GM18909 (cell line): ENCODE results near the gene PACS1.
A peak's percentile ranks its signal among the peaks of the same experiment; 100 is the strongest.
"Not testable (repeated sequence)": the region's sequence is repeated elsewhere in the genome, so short reads cannot be mapped to it uniquely, and the experiment has no call there.

Experiments used
- ATAC-seq: cut with Tn5 transposase; IDR thresholded peaks from one replicate; pipeline ENCODE4 v1.9.1; 2021; ENCODE audit warnings: mild to moderate bottlenecking; ENCODE audit not compliant: unreplicated experiment, poor library complexity

The PACS1 gene

DNA sequence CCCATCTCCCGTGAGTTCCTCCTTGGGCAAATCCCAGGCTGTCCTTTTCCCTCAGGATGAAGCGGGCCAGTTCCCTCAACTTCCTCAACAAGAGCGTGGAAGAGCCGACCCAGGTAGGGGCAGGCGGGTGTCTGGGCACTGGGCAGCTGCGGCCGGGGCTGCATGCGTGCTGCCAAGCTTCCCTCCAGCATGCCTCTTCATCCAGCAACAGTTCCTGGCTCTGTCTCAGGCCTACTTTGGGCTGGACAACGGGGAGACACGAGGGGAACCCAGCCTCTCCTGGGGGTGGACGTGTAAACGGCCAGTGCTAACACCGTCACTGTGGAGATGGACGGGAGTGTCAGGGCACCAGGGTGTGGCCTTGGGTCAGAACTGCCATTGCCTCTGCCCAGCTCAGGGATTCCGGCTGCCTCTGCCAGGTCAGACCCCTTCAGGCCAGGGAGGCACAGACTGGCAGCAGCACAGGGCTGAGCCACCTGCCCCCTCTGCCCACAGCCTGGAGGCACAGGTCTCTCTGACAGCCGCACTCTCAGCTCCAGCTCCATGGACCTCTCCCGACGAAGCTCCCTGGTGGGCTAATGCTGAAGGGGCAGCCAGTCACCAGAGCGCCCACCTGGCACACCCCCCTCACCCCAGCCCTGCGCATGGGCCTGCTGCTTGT lies 196.4 kb downstream of the PACS1 start:
- ATAC-seq = no peak

DNA sequence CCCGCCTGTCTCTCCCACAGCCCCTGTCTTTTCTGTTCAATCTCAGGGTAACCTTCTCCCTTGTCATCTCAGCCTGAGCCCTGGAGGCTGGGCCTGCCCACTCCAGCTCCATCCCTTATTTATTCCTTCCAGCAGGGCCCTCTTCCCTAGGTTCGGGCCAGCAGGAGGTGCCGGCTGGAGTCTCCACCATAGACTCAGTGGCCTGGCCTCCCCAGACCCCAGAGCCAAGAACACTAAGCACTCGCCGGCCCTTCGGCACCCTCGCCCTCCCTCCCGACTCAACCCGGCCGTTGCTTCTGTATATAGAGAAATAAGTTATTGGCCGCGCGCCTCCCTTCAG lies 196.9 kb downstream of the PACS1 start:
- no peak for ATAC-seq

GRCh38 chr11:66267379-66268243 lies 197.5 kb downstream of the PACS1 start:
- peak; percentile 54 for ATAC-seq

- ATAC-seq = peak; percentile 81
Measured at GRCh38 chr11:66268244-66268951, 198.3 kb downstream of the PACS1 start, which contains the start of gene RAB1B. Gene RAB1B, plus strand, starts transcription at chr11:66268639. Its CDS starts 41 bp downstream, at chr11:66268680.

DNA sequence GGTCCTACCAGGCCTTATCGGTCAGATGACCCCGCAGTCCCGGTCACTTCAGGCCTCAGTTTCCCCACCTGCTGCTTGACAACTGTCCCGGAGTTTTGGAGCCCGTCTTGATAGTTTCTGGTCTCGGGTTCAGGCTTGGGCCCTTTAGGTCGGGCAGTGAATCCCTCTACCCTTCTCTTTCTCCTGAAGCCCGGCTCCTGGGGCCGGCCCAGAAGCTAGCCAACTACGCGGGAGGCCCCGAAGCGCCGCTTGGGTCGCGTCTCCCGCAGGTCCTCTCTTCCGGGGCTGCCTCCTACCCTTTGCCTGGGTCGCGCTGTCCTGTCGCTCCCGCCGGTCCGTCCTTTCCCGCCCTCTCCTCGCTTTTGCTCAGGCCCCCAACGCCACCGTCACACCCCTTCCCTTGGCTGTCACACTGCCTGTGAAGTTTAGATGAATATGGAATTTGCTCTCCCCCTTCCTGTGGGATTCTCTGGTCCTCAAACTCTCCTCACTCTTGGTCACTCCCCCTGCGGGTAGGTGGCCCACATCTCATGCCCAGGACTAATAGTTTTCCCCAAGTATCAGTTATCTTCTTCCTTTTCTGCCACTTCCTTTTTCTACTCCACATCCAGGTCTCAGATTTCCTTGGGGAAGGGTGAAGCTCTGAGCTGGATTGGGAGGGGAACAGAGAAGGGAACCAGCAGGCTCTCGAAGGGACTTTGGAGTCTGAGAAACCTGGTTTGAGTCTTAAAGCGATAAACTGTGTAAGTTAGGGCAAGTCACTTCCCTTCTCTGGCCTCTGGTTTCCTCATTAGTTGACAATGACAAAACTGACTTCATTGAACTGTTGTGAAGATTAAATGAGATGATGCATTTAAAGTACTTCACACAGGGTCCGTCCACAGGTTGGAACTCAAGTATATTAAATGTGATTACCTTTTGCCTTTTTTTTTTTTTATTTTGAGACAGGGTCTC lies 199.2 kb downstream of the PACS1 start:
- ATAC-seq = no peak

DNA sequence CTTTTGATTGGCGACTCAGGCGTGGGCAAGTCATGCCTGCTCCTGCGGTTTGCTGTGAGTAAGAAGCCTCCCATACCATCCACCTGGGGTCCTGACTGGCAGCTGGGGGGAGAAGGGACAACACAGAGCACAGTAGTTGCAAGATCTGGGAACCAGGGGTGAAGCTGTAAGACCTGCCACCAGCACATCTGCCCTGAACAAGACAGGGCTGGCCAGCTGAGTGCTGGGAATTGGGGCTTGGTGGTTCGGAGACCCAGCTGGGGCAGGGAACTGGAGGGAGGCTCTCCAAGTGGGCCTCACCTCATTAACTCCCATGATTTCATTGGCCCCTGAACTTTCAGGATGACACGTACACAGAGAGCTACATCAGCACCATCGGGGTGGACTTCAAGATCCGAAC lies 201.7 kb downstream of the PACS1 start:
- no peak for ATAC-seq

DNA sequence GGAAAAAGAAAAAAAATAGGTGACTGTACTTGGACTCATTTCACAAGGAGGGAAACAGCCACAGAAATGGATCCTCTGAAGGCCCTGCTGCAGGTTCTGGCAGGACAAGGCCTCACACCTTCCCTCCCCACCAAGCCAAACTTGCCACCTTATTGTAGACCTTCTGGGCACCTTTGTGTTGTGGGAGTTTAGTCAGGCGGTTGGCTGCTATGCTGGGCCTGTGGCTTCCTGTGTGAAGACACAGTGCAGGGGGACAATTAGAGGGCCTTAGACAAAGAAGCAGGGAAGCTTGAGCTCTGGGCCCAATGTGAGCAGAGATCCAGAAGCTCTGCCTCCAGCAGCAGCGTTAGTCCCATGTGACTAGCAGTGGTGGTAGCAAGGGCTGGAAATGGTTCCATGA lies 202.5 kb downstream of the PACS1 start:
- ATAC-seq = no peak

GRCh38 chr11:66274219-66274618 lies 204.1 kb downstream of the PACS1 start:
- ATAC-seq = no peak

GRCh38 chr11:66275396-66275795 lies 205.3 kb downstream of the PACS1 start:
- no peak for ATAC-seq

DNA sequence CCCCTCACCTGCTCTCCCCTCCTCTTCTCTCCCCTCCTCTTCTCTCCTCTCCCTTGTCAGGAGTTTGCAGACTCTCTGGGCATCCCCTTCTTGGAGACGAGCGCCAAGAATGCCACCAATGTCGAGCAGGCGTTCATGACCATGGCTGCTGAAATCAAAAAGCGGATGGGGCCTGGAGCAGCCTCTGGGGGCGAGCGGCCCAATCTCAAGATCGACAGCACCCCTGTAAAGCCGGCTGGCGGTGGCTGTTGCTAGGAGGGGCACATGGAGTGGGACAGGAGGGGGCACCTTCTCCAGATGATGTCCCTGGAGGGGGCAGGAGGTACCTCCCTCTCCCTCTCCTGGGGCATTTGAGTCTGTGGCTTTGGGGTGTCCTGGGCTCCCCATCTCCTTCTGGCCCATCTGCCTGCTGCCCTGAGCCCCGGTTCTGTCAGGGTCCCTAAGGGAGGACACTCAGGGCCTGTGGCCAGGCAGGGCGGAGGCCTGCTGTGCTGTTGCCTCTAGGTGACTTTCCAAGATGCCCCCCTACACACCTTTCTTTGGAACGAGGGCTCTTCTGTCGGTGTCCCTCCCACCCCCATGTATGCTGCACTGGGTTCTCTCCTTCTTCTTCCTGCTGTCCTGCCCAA lies 206.0 kb downstream of the PACS1 start:
- no peak for ATAC-seq

- ATAC-seq = not testable (repeated sequence)
Measured at GRCh38 chr11:66276619-66277018, 206.5 kb downstream of the PACS1 start.

GRCh38 chr11:66277064-66277463 lies 207.0 kb downstream of the PACS1 start:
- not testable (repeated sequence) for ATAC-seq

- no peak for ATAC-seq
Measured at GRCh38 chr11:66277471-66278362, 207.6 kb downstream of the PACS1 start, which contains the start of gene CNIH2. Gene CNIH2, plus strand, starts transcription at chr11:66278175. Its CDS starts 282 bp downstream, at chr11:66278457.

DNA sequence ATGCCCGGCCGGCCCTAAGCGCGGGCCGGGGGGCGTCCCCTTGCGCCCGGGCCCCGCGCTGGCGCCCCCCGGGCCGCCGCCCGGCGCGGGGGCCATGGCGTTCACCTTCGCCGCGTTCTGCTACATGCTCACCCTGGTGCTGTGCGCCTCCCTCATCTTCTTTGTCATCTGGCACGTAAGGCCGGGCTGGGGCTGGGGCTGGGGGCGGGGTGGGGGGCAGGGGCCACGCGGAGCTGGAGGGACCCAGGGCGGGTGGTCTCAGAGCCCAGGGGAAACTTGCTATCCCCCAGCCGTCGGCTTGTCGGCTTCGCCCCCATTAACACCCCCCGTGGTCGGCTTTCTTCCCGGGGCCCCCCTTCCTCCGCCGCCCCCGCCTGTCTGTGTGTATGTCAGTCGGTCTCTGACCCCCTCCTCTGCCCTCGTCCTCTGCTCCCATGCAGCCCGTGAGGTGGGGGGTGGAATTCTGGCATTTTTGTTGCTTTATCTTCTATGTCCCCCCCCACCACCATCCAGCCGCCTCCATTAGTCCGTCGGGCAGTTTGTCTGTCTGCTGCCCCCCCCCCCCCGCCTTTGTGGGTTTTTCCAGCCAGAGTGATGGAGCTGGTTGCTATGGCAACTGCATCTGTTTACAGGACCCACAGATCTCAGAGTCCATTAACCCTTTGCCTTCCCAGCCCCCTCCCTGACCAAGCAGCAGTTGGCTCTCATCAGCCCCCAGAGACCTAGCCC lies 208.5 kb downstream of the PACS1 start:
- no peak for ATAC-seq

GRCh38 chr11:66279092-66279734 lies 209.1 kb downstream of the PACS1 start:
- ATAC-seq = no peak

GRCh38 chr11:66280428-66280827 lies 210.4 kb downstream of the PACS1 start:
- ATAC-seq = no peak

GRCh38 chr11:66281001-66281400 lies 210.9 kb downstream of the PACS1 start:
- ATAC-seq = no peak
